SK-N-SH treated with all-trans-retinoic acid at 6 μM for 48 hours (cell line): ENCODE measurements around the gene MOV10.

Source experiments
- ARNTL ChIP-seq: fragments of 450-650 bp; formaldehyde crosslinking; IDR thresholded peaks from 2 replicates; pipeline ENCODE4 v1.5.0; 2020; ENCODE audit warnings: low read depth, mild to moderate bottlenecking, moderate library complexity, borderline replicate concordance
- RARB ChIP-seq: fragments of 250-450 bp; sonication (Bioruptor Pico); IDR thresholded peaks from 2 replicates; pipeline ENCODE4 v1.8.0; 2021; ENCODE audit warnings: mild to moderate bottlenecking, moderate library complexity
- ZFP3 ChIP-seq: fragments of 250-450 bp; sonication (Bioruptor Pico); IDR thresholded peaks from 2 replicates; pipeline ENCODE4 v1.5.0; 2020; ENCODE audit warnings: mild to moderate bottlenecking, moderate library complexity
- ZFP30 ChIP-seq: fragments of 450-650 bp; formaldehyde crosslinking; IDR thresholded peaks from 2 replicates; pipeline ENCODE4 v1.5.0; 2022; ENCODE audit warnings: mild to moderate bottlenecking, moderate library complexity
- ZNF8 ChIP-seq: fragments of 450-650 bp; formaldehyde crosslinking; IDR thresholded peaks from 2 replicates; pipeline ENCODE4 v1.5.0; 2020; ENCODE audit warnings: mild to moderate bottlenecking, moderate library complexity
- TF ChIP-seq, protein P1 (sequence below): fragments of 250-450 bp; sonication (Bioruptor Pico); IDR thresholded peaks from 2 replicates; pipeline ENCODE4 v1.5.0; 2020; ENCODE audit warnings: mild to moderate bottlenecking, moderate library complexity

DNA sequence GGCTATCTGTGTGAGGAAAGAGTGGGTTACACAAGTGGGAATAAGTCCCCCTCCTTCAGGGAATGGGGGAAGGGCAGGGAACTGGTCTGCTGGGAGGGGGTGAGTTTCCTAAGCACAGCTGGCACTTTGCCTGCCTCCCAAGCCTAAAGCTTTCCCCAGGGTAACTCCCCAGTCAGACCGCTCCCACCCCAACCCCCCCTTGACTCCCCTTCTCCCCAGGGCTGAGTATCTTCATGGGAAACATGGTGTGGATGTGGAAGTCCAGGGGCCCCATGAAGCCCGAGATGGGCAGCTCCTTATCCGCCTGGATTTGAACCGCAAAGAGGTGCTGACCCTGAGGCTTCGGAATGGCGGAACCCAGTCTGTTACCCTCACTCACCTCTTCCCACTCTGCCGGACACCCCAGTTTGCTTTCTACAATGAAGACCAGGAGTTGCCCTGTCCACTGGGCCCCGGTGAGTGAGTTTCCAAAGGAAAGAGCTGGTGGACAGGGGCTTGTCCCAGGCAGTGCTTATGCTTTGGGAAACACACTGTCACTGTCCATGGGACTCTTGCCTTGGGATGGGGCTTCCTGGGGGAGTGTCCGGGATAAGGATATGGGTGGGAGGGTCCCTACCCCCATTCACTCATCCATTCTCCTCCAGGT lies 14.9 kb downstream of the MOV10 start:
- TF ChIP-seq ARNTL (no peak), ZFP3 (CRISPR knock-in tag) (no peak), ZFP30 (no peak), ZNF8 (CRISPR knock-in tag) (no peak), RARB (no peak)
- TF ChIP-seq, protein P1, sequence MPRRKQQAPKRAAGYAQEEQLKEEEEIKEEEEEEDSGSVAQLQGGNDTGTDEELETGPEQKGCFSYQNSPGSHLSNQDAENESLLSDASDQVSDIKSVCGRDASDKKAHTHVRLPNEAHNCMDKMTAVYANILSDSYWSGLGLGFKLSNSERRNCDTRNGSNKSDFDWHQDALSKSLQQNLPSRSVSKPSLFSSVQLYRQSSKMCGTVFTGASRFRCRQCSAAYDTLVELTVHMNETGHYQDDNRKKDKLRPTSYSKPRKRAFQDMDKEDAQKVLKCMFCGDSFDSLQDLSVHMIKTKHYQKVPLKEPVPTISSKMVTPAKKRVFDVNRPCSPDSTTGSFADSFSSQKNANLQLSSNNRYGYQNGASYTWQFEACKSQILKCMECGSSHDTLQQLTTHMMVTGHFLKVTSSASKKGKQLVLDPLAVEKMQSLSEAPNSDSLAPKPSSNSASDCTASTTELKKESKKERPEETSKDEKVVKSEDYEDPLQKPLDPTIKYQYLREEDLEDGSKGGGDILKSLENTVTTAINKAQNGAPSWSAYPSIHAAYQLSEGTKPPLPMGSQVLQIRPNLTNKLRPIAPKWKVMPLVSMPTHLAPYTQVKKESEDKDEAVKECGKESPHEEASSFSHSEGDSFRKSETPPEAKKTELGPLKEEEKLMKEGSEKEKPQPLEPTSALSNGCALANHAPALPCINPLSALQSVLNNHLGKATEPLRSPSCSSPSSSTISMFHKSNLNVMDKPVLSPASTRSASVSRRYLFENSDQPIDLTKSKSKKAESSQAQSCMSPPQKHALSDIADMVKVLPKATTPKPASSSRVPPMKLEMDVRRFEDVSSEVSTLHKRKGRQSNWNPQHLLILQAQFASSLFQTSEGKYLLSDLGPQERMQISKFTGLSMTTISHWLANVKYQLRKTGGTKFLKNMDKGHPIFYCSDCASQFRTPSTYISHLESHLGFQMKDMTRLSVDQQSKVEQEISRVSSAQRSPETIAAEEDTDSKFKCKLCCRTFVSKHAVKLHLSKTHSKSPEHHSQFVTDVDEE (CRISPR knock-in tag): no peak
